Effector memory CD8-positive, alpha-beta T cell (primary cell): ENCODE data around the gene ODF4.

ENCODE experiments used
- ATAC-seq: fragments of 150-1000 bp; cut with Tn5 transposase; replicated peaks from 2 replicates; pipeline ENCODE4 v1.10.0; 2021; ENCODE audit warnings: mild to moderate bottlenecking, moderate library complexity
- DNase-seq, 3 experiments: peaks; one replicate each; pipeline ENCODE4 v3.0.0; 2021
- H3K27ac Mint-ChIP-seq, 2 donors: one replicate each; pipeline ENCODE4 v1.8.0; 2022; ENCODE audit warnings: mild to moderate bottlenecking in 2 of 2, mixed read lengths in 2 of 2, moderate library complexity in 2 of 2
- H3K27me3 Mint-ChIP-seq, 2 donors: one replicate each; pipeline ENCODE4 v1.8.0; 2022; ENCODE audit warnings: mixed read lengths in 2 of 2
- H3K36me3 Mint-ChIP-seq: one replicate; pipeline ENCODE4 v1.8.0; 2022; ENCODE audit warnings: mild to moderate bottlenecking, moderate library complexity, mixed read lengths; ENCODE audit not compliant: insufficient read depth
- H3K4me1 Mint-ChIP-seq, 2 donors: one replicate each; pipeline ENCODE4 v1.8.0; 2022; ENCODE audit warnings: low read depth in 2 of 2, mixed read lengths in 2 of 2
- H3K4me3 Mint-ChIP-seq, 2 donors: one replicate each; pipeline ENCODE4 v1.8.0; 2022; ENCODE audit warnings: mild to moderate bottlenecking in 2 of 2, mixed read lengths in 2 of 2, moderate library complexity in 2 of 2
- H3K9me3 Mint-ChIP-seq, 2 donors: one replicate each; pipeline ENCODE4 v1.8.0; 2022; ENCODE audit warnings: mixed read lengths in 2 of 2
- total RNA-seq, 9 experiments: gene quantifications; one replicate each; lab custom pipeline; 2026; lab: John Stamatoyannopoulos, UW

Gene ODF4
- 0 reads per million in 9 experiments for total RNA-seq

- Mint-ChIP-seq H3K27ac (peak within 1 kb of the TSS in 1 of 2 donors; percentile 19), H3K4me3 (peak within 1 kb of the TSS in 1 of 2 donors; percentile 16), H3K27me3 (peaks cover 0 to 16% of the 10 kb centered on the region in 2 donors), H3K36me3 (no peaks in the 10 kb centered on the region), H3K4me1 (peaks cover 5 to 8% of the 10 kb centered on the region in 2 donors), H3K9me3 (no peaks in the 10 kb centered on the region)
- no peak for DNase-seq
- ATAC-seq: no peak
These were observed at the start of gene ODF4 for GRCh38 chr17:8339540-8339939. ODF4 (plus strand) TSS chr17:8339840; CDS start chr17:8340052, 212 bp downstream.

- no peaks in the 10 kb centered on the region for H3K9me3 Mint-ChIP-seq
- peaks cover 24 to 33% of the 10 kb centered on the region in 2 donors for H3K4me1 Mint-ChIP-seq
- peak overlapping the region in 1 of 2 donors; percentile 26 for H3K27ac Mint-ChIP-seq
- peaks cover 10% of the 10 kb centered on the region for H3K36me3 Mint-ChIP-seq
- ATAC-seq: no peak
- no peak for DNase-seq
- peak overlapping the region; percentile 89 to 90 for H3K4me3 Mint-ChIP-seq
- H3K27me3 Mint-ChIP-seq: no peaks in the 10 kb centered on the region
These were observed 49.6 kb upstream of the ODF4 start for GRCh38 chr17:8290043-8290442.

- Mint-ChIP-seq H3K27me3 (no peaks in the 10 kb centered on the region), H3K4me3 (no peak overlapping the region), H3K36me3 (peaks cover 18% of the 10 kb centered on the region), H3K9me3 (no peaks in the 10 kb centered on the region), H3K27ac (peak overlapping the region in 1 of 2 donors; percentile 36), H3K4me1 (peaks cover 28 to 39% of the 10 kb centered on the region in 2 donors)
- ATAC-seq (no peak), DNase-seq (no peak)
These were observed 46.8 kb upstream of the ODF4 start for GRCh38 chr17:8292639-8293395.

GRCh38 chr17:8294361-8294760 lies 45.3 kb upstream of the ODF4 start:
- Mint-ChIP-seq H3K9me3 (no peaks in the 10 kb centered on the region), H3K4me1 (peaks cover 24 to 30% of the 10 kb centered on the region in 2 donors), H3K27me3 (no peaks in the 10 kb centered on the region), H3K36me3 (peaks cover 18% of the 10 kb centered on the region), H3K27ac (peak overlapping the region; percentile 90 to 94), H3K4me3 (peak overlapping the region; percentile 94 to 95)
- DNase-seq: no peak
- no peak for ATAC-seq

GRCh38 chr17:8294814-8295316 lies 44.8 kb upstream of the ODF4 start:
- peaks cover 18% of the 10 kb centered on the region for H3K36me3 Mint-ChIP-seq
- peak overlapping the region; percentile 90 to 94 for H3K27ac Mint-ChIP-seq
- peak overlapping the region; percentile 94 to 95 for H3K4me3 Mint-ChIP-seq
- no peaks in the 10 kb centered on the region for H3K9me3 Mint-ChIP-seq
- ATAC-seq (no peak), DNase-seq (no peak)
- peaks cover 21 to 27% of the 10 kb centered on the region in 2 donors for H3K4me1 Mint-ChIP-seq
- no peaks in the 10 kb centered on the region for H3K27me3 Mint-ChIP-seq

- no peak overlapping the region for H3K27ac Mint-ChIP-seq
- ATAC-seq: no peak
These were observed 39.4 kb upstream of the ODF4 start for GRCh38 chr17:8300226-8300625.

GRCh38 chr17:8300627-8301242 lies 38.9 kb upstream of the ODF4 start:
- DNase-seq: peak; percentile 40 to 53 (median 46)
- peaks cover under 1% of the 10 kb centered on the region for H3K36me3 Mint-ChIP-seq
- no peaks in the 10 kb centered on the region for H3K9me3 Mint-ChIP-seq
- H3K27me3 Mint-ChIP-seq: peaks cover 0 to 8% of the 10 kb centered on the region in 2 donors
- no peak overlapping the region for H3K4me3 Mint-ChIP-seq
- ATAC-seq: peak; percentile 89
- H3K27ac Mint-ChIP-seq: no peak overlapping the region
- H3K4me1 Mint-ChIP-seq: peaks cover 9 to 12% of the 10 kb centered on the region in 2 donors

More at GRCh38 chr17:8300226-8300625, 39.4 kb upstream of the ODF4 start:
- DNase-seq: no peak
- H3K27me3 Mint-ChIP-seq: peaks cover 0 to 8% of the 10 kb centered on the region in 2 donors
- H3K4me3 Mint-ChIP-seq: no peak overlapping the region
- H3K9me3 Mint-ChIP-seq: no peaks in the 10 kb centered on the region
- H3K4me1 Mint-ChIP-seq: peaks cover 11 to 12% of the 10 kb centered on the region in 2 donors
- H3K36me3 Mint-ChIP-seq: peaks cover 6% of the 10 kb centered on the region

- H3K4me1 Mint-ChIP-seq: peaks cover 4 to 8% of the 10 kb centered on the region in 2 donors
- no peak overlapping the region for H3K4me3 Mint-ChIP-seq
- peaks cover 43 to 56% of the 10 kb centered on the region in 2 donors for H3K27me3 Mint-ChIP-seq
- no peaks in the 10 kb centered on the region for H3K36me3 Mint-ChIP-seq
- ATAC-seq: no peak
- no peaks in the 10 kb centered on the region for H3K9me3 Mint-ChIP-seq
- no peak overlapping the region for H3K27ac Mint-ChIP-seq
- DNase-seq: no peak
These were observed 29.0 kb upstream of the ODF4 start for GRCh38 chr17:8310601-8311123.

- no peaks in the 10 kb centered on the region for H3K36me3 Mint-ChIP-seq
- peaks cover 49 to 62% of the 10 kb centered on the region in 2 donors for H3K27me3 Mint-ChIP-seq
- H3K4me1 Mint-ChIP-seq: peaks cover 4 to 8% of the 10 kb centered on the region in 2 donors
- H3K9me3 Mint-ChIP-seq: no peaks in the 10 kb centered on the region
- ATAC-seq: no peak
- DNase-seq: no peak
- no peak overlapping the region for H3K27ac Mint-ChIP-seq
- H3K4me3 Mint-ChIP-seq: no peak overlapping the region
These were observed 28.4 kb upstream of the ODF4 start for GRCh38 chr17:8311131-8311790.

GRCh38 chr17:8312251-8312650 lies 27.4 kb upstream of the ODF4 start:
- H3K4me1 Mint-ChIP-seq: peaks cover 4 to 8% of the 10 kb centered on the region in 2 donors
- H3K27me3 Mint-ChIP-seq: peaks cover 51 to 70% of the 10 kb centered on the region in 2 donors
- H3K36me3 Mint-ChIP-seq: no peaks in the 10 kb centered on the region
- no peaks in the 10 kb centered on the region for H3K9me3 Mint-ChIP-seq
- no peak overlapping the region for H3K4me3 Mint-ChIP-seq
- H3K27ac Mint-ChIP-seq: no peak overlapping the region
- ATAC-seq (no peak), DNase-seq (no peak)

- ATAC-seq (no peak), DNase-seq (no peak)
- peaks cover 51 to 70% of the 10 kb centered on the region in 2 donors for H3K27me3 Mint-ChIP-seq
- H3K4me3 Mint-ChIP-seq: no peak overlapping the region
- H3K27ac Mint-ChIP-seq: no peak overlapping the region
- H3K9me3 Mint-ChIP-seq: no peaks in the 10 kb centered on the region
- peaks cover 4 to 8% of the 10 kb centered on the region in 2 donors for H3K4me1 Mint-ChIP-seq
- no peaks in the 10 kb centered on the region for H3K36me3 Mint-ChIP-seq
These were observed 26.7 kb upstream of the ODF4 start for GRCh38 chr17:8312726-8313600.
